Occipital lobe (tissue), 2 donors: Measurements from ENCODE around the gene AGRN. TPM values are rescaled to one million over a fixed set of nuclear protein-coding genes. Genes with fewer than 3 reads are reported as not detected.
"Not testable (repeated sequence)": the region's sequence is repeated elsewhere in the genome, so short reads cannot be mapped to it uniquely, and the experiment has no call there.

Experiments
- DNase-seq: peaks from one replicate; lab custom pipeline; 2025; lab: John Stamatoyannopoulos, UW
- total RNA-seq: library from RNA; depleted of rRNA; stranded (reverse); fragments of >200 nt; gene quantifications from one replicate; pipeline ENCODE4 v1.2.3, GENCODE V29; 2014

The AGRN gene
- total RNA-seq, 1 donor from 2014 or later = 71.9 TPM

DNA sequence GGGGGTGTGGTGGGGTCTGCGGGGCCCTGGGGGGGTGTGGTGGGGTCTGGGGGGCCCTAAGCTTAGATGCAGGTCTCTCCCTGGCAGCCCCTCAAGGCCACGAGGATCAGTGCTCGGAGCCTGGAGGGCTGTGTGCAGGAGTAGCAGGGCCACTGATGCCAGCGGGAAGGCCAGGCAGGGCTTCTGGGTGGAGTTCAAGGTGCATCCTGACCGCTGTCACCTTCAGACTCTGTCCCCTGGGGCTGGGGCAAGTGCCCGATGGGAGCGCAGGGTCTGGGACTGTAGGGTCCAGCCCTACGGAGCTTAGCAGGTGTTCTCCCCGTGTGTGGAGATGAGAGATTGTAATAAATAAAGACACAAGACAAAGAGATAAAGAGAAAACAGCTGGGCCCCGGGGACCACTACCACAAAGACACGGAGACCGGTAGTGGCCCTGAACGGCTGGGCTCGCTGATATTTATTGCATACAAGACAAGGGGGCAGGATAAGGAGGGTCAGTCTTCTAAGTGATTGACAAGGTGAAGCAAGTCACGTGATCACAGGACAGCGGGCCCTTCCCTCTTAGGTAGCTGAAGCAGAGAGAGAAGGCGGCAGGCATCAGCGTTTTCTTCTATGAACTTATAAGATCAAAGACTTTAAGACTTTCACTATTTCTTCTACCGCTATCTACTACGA, 45.5 kb downstream of the AGRN start:
- DNase-seq = no peak

DNA sequence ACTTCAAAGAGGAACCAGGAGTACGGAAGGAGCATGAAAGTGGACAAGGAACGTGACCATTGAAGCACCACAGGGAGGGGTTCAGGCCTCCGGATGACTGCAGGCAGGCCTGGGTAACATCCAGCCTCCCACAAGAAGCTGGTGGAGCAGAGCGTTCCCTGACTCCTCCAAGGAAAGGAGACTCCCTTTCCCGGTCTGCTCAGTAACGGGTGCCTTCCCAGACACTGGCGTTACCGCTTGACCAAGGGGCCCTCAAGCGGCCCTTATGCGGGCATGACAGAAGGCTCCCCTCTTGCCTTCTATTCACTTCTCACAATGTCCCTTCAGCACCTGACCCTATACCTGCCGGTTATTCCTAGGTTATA, 46.0 kb downstream of the AGRN start:
- DNase-seq = not testable (repeated sequence)

DNA sequence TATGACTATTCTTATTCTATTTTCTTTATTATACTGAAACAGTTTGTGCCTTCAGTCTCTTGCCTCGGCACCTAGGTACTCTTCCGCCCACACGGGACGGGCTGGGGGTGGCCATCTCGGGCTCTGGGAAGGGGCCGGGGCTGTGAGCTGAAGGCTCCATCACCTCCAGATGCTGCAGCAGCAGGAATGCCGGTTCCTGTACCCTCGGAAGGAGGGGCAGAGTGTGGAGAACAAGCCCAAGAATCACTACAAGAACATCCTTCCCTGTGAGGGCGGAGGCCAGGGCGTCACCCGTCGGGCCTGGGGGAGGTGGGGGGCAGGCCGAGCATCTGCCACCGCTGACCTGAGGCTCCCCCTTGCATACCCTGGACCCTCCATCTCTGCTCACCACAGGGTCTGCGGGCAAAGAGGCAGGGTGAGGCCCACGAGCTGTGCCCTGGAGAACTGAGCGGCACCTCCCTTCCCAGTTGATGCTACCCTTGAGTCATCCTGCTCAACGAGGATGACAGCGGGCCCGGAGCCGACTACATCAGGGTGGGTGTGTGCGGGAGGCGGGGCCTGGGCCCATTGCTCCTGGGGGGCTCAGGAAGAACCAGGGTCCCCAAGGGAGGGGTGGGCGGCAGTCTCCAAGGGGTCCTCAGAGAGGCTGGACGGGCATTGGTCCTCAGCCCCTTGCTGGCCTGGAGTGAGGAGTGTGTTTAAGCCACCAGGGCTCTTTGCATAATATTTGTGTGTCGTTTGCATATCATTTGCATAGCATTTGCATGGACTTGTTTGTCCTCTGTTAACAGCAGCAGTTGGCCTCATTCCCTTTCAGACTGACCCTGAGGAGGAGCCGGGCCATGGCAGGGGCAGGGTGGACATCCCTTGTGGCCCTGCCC, 46.7 kb downstream of the AGRN start:
- no peak for DNase-seq

DNA sequence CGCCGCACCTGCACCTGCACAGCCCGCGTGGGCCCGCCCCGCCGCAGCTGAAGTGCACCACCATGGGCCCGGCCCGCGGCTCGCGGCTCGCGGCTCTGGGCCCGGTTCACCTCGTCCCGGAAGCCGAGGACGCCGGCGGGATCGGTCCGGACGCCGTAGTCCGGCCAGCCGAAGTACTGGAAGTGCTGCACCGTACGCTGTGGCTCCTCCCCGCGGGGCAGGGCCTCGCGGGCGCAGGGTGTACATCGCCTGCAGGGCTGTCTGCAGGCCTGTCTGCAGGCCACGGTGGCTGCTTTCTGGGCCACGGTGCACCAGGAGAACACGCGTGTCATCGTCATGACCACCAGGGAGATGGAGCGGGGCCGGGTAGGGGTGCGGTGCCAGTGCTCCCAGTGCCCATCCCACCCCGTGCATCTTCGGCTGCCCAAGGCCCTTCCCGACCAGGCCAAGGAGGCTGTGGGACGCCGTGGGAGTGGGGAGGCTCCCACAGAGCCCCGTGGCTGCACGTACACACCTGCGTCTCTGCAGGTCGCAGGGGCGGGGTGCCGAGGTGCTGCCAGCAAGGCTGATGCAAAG, 47.5 kb downstream of the AGRN start:
- DNase-seq = no peak

DNA sequence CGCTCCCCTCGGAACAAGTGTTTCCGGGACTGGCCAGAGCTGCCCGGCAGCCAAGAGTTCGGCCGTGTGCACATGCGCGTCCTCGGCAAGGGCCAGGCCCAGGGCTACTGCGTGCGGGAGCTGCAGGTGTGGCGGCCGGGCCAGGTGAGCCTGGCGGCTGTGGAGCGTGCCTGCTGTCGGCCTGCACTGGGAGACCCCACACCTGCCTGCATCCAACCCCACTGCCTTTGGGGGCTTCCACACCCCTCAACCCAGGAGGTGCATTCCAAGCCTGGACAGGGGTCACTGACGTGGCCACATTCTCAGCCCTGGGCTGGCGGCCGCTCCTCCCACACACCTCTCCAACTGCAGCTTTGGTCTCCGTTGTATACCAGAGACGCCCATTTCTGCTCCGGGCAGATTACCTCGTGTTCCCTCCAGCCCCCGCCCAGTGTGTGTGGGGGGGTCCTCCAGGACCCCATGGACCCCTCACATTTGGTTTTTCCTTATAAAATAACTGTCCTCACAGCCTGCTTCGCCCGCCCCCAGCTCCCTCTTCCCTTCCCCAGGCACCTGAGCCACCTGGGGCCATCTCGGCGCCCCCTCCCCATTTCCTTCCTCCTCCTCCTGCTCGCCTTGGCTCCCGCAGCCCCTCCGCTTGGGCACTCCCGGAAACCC, 48.1 kb downstream of the AGRN start:
- no peak for DNase-seq

DNA sequence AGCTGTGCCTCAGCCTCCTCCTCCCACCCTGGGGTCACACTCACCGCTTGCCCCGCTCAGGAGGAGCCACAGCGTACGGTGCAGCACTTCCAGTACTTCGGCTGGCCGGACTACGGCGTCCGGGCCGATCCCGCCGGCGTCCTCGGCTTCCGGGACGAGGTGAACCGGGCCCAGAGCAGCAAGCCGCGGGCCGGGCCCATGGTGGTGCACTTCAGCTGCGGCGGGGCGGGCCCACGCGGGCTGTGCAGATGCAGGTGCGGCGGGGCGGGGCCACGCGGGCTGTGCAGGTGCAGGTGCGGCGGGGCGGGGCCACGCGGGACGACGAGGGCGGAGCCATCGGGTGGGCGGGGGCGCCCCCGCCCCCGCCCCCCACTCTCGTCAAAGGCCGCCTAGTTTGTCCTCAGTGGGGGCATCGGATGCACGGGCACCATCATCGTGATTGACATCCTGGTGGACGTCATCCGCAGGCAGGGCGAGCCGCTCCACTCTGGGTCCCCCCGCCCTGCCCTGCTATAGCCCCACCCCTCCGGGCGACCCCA, 48.7 kb downstream of the AGRN start:
- no peak for DNase-seq

DNA sequence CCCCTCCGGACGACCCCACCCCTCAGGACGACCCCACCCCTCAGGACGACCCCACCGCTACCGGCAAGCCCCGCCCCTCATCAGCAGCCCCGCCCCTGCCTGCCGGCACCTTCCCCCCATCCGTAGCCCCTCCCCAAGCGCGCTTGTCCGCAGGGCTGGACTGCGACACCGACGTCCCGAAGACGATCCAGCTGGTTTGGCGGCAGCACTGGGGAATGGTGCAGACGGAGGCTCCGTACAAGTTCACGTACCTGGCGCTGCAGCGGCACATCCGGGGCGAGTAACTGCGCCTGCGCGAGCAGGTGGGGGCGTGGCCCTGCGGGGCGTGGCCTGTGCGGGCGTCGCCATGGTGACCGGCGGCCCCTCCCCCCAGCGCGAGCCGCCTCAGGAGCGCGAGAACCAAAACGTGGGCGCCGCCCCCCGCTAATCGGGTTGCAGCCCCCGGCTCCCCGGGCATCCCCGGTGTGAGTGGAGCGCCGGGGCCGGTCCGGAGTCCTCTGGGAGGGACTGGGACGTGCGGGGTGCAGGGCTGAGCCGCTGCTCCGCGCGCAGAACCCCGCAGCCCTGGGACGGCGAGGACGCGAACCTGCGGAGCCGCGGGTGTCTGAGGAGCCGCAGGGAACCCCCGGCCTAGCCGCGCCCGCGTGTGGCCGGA, 49.3 kb downstream of the AGRN start:
- no peak for DNase-seq

DNA sequence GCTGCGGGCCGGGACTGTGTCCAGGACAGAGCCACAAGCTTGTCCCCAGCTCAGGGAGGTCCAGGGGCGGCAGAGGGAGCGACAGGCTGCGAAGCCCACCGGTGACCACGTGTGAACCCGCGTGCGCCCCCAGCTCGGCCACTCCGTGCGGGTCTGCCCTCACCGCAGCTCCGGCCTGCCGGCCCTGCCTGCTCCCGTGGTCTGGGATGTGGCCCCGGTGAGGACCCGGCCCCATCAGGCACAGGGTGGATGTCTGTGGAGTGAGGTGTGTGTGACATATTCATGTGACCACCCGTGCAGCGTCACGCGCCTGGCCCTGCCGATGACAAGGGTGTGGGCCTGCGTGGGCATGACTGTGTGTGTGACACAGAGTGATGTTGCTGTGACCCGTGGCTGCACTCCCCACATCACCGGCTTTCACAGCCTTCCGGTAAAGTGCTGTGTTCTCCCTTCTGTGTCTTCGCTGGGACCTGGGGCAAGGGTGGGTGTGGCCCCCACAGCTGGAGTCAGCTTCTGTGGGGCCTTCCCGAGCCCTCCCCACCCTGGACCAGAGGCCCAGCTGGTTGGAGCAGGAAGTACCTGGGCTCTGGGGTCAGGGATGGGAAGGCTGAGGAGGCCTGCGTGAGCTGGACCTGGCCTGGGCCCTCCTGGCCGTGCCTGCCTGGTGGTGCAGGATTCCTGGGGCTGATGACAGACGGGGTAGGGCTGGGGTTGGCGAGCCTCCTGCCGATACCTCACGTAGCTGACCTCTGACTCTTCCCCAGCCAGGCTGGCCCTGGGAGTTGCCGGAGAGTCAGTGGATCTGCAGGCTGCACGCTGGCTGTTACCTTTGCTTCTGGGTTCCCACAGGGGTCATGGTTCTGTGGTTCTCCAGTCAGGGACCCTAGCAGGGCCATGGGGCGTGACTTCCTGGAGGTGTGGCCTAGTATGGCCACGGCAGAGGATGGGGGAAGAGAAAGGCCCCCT, 50.1 kb downstream of the AGRN start:
- no peak for DNase-seq

DNA sequence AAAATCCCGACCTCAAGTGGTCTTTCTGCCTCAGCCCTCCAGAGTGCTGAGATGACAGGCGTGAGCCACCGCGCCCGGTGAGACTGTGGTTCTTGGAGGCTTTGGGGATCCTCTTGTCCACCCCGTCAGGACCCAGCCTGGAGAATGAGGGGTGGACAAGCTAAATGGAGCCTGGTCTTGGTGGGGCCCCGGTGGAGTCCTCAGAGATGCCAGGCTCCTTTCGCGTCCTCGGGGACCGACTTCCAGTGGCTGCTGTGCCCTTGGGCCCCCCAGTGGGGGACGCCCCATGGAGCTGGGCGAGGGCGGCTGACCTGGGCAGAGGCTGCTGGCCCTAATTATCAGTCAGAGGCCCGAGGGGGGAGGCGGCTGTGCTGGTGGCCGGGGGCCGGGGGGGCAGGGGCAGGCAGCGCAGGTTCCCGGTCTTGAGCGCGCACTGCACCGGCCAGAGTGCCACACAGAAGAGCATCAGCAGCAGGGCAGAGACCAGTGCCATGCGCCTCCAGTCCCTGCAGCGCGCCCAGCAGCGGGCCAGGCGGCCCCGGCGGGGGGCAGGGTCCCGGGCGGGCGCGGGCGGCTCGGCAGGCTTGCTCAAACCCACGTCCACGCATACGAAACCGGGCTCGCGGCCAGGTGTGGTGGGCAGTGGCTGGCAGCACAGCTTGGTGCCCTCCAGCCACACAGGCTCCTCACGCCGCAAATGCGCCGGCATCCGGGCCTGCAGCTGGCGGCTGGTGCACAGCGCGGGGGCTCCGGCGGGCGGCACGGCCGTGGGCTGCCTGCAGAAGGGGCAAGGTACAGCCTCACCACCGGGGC, 51.8 kb downstream of the AGRN start:
- no peak for DNase-seq

DNA sequence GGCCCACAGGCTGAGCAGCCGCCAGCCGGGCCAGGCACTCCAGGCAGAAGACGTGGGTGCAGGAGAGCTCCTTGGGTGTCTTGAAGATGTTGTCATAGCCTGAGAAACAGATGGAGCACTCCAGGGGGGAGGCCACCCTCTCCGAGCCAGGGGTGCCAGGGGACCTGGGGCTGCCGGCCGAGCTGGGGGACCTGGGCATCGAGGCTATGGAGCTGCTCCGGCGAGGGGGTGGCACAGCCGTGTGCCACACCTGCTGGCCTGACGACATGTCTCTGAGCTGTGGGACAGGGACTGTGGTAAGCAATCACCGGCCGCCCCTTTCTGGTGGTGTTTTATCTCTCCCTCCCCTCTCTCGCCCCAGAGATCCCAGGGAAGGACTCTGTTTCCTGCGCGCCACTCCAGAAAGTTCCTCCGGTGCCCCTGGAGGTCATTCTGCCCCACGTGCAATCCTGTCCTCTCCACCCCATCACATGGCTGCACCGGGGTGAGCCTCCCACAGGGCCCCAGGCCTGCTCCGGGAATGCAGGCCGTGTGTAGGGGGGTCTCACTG, 52.5 kb downstream of the AGRN start:
- DNase-seq = no peak

DNA sequence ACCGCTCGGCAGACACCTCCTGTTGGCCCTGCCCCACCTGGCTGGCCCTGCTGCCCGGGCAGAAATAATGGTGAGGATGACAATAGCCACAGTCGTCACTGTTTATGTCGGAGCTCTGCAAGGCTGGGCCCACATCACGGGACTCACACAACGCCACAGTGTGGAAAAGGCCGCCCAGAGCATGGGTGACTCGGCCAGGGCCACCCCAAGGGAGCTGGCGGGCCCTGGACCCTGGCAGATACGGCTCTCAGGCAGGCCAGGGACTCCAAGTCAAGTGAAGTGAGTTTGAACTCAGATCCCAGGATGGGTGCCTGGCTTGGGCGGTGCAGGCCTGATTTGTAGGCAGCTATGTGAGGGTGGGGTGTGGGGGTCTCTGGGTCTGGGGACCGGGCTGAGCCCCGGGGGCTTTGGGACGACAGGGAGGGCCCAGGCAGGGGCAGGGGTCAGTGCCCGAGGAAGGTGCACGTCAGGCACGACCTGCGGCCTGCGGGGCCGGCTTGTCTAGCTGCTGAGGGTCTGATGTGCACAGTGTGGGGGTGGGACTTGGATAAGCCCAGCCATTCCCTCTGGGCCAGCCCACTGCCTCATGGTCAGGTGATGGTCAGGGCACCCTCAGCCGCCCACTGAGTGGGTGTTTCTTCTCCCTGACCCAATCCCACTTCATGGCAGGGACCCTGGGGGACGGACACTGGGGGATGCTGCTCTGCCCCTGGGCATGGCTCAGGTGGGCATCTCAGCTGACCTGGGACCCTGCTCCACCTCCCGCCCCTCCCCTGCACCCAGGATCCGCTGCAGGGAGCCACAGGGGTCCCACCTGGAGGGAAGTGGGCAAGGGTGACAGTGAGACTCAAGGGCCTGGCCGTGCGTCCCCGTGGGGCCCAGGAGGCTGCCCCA, 53.2 kb downstream of the AGRN start:
- DNase-seq = no peak

DNA sequence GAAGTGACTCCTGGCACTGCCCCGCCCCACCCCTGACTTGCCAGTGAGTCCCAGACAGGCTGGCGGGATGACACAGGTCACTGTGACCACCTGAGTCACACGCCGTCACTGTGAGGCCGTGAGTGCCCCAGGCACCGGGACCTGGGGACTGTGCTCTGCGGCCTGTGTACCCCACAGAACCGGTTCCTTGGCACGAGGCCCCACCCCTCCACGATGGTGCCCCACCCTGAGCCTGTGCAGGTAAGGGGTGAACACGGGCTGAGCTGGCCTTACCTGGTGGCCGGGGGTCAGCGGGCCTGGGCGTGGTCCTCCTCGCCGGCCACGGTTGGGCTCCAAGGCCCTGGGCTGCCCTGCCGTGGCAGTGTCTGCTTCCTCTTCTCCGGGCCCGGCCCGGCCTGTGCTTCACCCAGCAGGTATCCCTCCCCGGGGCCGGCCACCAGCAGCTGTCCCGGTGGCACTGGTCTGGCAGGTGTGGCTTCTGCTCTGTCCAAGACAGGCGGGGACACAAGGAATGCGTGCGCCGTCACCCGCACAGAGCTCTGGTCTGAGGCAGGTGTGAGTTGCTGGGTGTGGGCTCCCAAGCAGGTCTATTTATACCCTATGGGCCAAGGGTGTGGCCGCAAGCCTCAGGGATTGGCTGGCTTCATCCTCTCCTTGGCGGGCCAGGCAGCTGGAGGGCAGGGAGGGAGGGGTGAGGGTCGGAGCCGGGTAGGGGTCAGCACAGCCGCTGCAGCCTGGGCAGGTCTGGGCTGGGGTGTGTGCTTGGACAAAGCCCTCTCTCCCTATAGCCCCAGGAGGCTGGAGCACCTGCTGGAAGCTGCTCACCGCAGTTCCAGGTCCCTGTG, 54.0 kb downstream of the AGRN start, which contains the start of gene RNF223:
Gene RNF223 (minus strand): TSS at position 564 of the 845 bp plus-strand sequence. CDS start 1,740 bp downstream, outside the sequence.
- DNase-seq = no peak

DNA sequence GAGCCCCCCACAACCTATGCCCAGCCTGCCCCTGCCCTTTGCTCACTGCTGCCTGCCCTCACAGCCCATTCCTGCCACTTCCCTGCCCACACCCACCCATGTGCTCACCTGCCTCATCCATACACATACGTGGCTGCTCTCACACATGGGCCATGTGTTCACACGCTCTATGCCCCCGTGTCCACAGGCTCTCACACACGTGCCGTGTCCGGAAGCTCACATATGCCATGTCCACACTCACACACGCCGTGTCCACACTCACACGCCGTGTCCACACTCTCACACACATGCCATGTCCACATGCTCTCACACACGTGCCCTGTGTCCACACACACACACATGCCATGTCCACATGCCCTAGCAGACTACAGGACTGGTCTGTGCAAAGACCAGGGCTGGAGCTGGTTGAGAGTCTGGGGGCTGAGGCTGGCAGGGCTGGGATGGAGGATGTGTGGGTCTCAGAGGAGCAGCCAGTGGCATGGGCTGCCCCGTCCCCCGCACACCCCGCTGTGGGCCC, 54.8 kb downstream of the AGRN start:
- DNase-seq = no peak

DNA sequence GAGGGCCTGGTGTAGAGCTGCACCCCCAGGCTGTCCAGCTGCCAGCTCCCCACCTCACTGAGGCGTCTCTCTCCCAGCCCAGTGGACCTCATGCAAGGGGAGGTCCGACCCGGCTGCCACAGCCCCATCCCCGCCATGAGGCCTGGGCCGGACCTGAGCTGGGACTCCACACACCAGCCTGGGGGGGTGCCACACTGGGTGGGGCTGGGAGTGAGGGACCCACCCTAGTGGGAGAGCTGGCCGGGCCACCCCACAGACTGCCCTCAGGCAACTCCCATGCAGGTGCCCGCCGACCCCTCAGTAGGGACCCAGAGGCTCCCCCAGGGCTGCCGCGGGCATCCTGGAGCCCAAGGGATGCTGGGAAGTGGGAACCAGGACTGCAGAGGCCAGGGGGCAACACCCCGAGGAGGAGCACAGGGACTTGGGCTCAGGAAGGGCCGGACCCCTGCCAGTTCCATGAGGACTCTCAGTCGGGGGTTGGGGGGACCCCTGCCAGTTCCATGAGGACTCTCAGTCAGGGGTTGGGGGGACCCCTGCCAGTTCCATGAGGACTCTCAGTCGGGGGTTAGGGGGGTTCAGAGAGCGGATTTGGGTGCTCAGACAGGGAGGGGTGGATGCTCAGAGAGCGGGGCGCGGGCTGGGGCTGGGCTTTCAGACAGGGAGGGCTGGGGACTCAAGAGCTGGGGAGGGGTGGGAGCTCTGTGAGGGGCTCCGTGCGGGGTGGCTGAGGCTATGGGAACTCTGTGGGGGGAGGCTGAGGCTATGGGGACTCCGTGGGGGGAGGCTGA, 55.4 kb downstream of the AGRN start:
- no peak for DNase-seq

DNA sequence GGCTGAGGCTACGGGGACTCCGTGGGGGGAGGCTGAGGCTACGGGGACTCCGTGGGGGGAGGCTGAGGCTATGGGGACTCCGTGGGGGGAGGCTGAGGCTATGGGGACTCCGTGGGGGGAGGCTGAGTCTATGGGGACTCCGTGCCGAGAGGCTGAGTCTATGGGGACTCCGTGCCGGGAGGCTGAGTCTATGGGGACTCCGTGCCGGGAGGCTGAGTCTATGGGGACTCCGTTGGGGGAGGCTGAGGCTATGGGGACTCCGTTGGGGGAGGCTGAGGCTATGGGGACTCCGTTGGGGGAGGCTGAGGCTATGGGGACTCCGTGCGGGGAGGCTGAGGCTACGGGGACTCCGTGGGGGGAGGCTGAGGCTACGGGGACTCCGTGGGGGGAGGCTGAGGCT, 57.5 kb downstream of the AGRN start:
- not testable (repeated sequence) for DNase-seq
